Mucosa of gallbladder (tissue), 1 donor: ENCODE measurements around the gene ATRN. TPM values are rescaled to one million over a fixed set of nuclear protein-coding genes. Genes with fewer than 3 reads are reported as not detected.

ENCODE experiments used
- DNase-seq: peaks from one replicate; pipeline ENCODE4 v3.0.0-alpha.2; 2020; ENCODE audit warnings: low spot score
- total RNA-seq: library from RNA; stranded (reverse); gene quantifications from one replicate; pipeline ENCODE4 v1.2.1, GENCODE V29; 2021
- donor health status: DM: no; HTN: no; CAD: no.

Gene ATRN
- total RNA-seq, 1 donor from 2014 or later: 39.6 TPM

- DNase-seq: no peak
Observed at GRCh38 chr20:3627476-3627875, 156.7 kb downstream of the ATRN start.

GRCh38 chr20:3628502-3629314 is 157.9 kb downstream of the ATRN start:
- no peak for DNase-seq

DNA sequence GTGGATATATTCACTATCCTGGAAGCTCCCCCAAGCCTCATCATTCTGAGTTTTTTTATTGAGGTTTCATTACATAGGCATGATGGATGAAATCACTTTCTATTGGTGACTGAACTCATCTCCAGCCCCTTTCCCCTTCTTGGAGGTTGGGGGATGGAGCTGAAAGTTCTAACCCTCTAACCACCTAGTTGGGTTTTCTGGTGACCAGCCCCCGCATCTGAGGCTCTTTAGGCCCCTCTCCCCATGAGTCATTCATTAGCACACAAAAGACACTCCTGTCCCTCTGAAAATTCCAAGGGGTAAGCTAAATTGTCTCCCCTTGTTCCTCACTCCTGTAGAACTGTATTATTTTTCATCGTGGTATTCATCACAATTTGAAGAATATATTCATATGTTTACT is 159.1 kb downstream of the ATRN start:
- DNase-seq: no peak

DNA sequence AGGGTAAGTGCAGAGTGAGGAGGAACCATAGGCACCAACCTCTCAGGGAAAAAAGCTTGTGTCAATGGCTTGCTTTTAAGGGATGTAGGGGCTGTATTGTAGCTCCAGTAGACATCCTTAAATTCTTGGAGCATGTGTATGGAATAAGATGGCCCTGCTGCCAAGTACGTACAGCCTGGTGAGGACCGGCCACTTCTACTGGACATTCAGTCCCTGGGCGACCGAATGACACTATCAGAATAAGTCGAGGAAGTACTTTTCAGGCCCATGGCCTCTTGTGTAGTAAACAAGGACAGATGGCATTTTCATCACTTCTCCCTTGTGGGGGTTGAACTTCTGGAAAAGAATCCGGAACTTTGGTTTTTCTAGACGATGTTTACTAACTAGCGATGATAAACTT is 159.6 kb downstream of the ATRN start:
- no peak for DNase-seq

- no peak for DNase-seq
Observed at GRCh38 chr20:3631534-3631933, 160.7 kb downstream of the ATRN start.

DNA sequence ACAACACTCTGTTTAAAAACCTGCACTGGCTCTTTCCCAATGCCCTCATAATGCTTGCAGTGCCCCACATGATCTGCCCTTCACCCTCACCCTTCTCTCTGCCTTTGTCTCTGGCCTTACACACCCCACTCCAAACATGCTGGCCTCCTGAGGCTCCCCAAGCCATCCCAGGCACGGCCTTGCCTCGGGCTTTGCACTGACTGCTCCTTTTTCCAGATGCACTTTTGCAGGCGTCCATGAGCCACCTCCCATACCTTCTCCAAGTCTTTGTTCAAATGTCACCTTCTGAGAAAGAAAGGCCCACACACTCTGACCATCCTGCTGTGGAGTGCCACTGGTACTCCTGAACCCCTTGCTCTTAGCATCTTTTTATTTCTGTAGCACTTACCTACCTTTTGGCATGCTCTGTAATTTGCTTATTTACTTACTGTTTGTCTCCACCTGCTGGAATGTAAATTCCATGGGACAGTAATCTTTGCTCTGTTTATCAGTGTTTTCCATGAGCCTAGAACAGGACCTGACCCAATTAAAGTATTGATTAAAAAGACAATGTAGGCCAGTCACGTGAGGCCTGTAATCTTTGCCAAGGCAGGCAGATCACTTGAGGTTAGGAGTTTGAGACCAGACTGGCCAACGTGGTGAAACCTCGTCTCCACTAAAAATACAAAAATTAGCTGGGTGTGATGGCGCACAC is 161.6 kb downstream of the ATRN start:
- no peak for DNase-seq

- DNase-seq: no peak
Observed at GRCh38 chr20:3633913-3634478, 163.2 kb downstream of the ATRN start.

GRCh38 chr20:3635346-3635745 is 164.5 kb downstream of the ATRN start:
- DNase-seq: no peak

- DNase-seq: no peak
Observed at GRCh38 chr20:3640259-3640658, 169.4 kb downstream of the ATRN start.

- DNase-seq: no peak
Observed at GRCh38 chr20:3645309-3646066, 174.7 kb downstream of the ATRN start.

- no peak for DNase-seq
Observed at GRCh38 chr20:3646067-3646440, 175.2 kb downstream of the ATRN start.

GRCh38 chr20:3646651-3647050 is 175.8 kb downstream of the ATRN start:
- DNase-seq: no peak

GRCh38 chr20:3647473-3647872 is 176.7 kb downstream of the ATRN start:
- DNase-seq: no peak

DNA sequence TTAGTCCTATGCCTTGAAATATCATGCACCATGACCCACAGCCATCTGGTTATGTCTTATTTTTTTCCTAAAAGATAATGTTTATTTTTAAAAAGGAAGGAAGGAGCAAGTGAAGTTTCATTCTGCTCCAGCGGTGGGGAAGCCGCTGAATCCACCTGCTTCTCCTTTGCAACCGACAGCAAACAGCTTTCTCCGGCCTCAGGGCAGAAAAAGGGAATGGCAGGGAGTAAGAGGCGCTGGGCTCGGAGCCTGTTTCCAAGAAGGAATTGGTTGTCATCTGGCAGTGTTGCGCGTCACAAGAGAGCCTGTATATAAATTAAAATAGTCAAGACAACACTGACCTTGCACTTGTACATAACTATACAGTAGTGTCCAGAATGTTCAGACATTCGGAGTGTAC is 178.1 kb downstream of the ATRN start:
- DNase-seq: no peak

- no peak for DNase-seq
Observed at GRCh38 chr20:3651204-3651962, 180.6 kb downstream of the ATRN start.

GRCh38 chr20:3652221-3652620 is 181.4 kb downstream of the ATRN start:
- no peak for DNase-seq

- no peak for DNase-seq
Observed at GRCh38 chr20:3652676-3653596, 182.1 kb downstream of the ATRN start.

DNA sequence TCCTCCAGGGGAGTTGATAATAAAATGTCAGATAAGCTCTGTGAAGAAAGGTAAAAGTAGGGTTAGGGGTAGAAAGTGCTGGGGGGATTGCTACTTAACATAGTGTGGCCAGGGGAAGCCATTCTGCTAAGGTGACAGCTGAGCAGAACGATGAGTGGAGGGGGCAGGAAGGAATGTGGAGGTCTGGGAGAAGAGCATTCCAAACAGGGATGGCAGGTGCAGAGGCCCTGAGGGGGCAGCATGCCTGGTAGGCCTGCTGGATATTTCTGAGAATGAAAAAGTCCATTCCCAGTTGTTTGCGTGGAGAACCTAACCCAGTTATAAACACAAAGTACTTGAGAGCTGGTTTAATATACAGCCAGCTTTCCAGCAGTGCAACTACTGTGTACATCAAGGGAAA is 183.1 kb downstream of the ATRN start:
- DNase-seq: no peak

- DNase-seq: no peak
Observed at GRCh38 chr20:3654326-3655130, 183.7 kb downstream of the ATRN start.

GRCh38 chr20:3655131-3655405 is 184.2 kb downstream of the ATRN start:
- no peak for DNase-seq
